GM21737 (cell line): Measurements from ENCODE around the gene KRT73.

Experiments
- ATAC-seq: cut with Tn5 transposase; IDR thresholded peaks from one replicate; pipeline ENCODE4 v1.9.1; 2021; ENCODE audit warnings: mild to moderate bottlenecking, moderate library complexity; ENCODE audit not compliant: unreplicated experiment

KRT73 gene

GRCh38 chr12:52618216-52618615, at the start of gene KRT73:
TSS of gene KRT73 (minus strand) at chr12:52618559. CDS start at chr12:52618524, 35 bp downstream.
- ATAC-seq, result no peak

GRCh38 chr12:52667931-52668330, 49.6 kb upstream of the KRT73 start:
- no peak for ATAC-seq

GRCh38 chr12:52667509-52667908, 49.1 kb upstream of the KRT73 start:
- no peak for ATAC-seq

- no peak for ATAC-seq
Measured at GRCh38 chr12:52666471-52666870, 48.1 kb upstream of the KRT73 start.

- ATAC-seq, result no peak
Measured at GRCh38 chr12:52663420-52663819, 45.1 kb upstream of the KRT73 start.

GRCh38 chr12:52662918-52663229, 44.5 kb upstream of the KRT73 start:
- ATAC-seq, result no peak

- ATAC-seq, result no peak
Measured at GRCh38 chr12:52662093-52662917, 43.9 kb upstream of the KRT73 start.

GRCh38 chr12:52661668-52662067, 43.3 kb upstream of the KRT73 start:
- ATAC-seq, result no peak

GRCh38 chr12:52660934-52661499, 42.7 kb upstream of the KRT73 start:
- ATAC-seq, result no peak

- ATAC-seq, result no peak
Measured at GRCh38 chr12:52659951-52660350, 41.6 kb upstream of the KRT73 start.

- no peak for ATAC-seq
Measured at GRCh38 chr12:52659395-52659794, 41.0 kb upstream of the KRT73 start.

- ATAC-seq, result no peak
Measured at GRCh38 chr12:52658196-52658595, 39.8 kb upstream of the KRT73 start.

- ATAC-seq, result no peak
Measured at GRCh38 chr12:52657250-52657902, 39.0 kb upstream of the KRT73 start.

GRCh38 chr12:52656616-52657015, 38.3 kb upstream of the KRT73 start:
- no peak for ATAC-seq

GRCh38 chr12:52655720-52656124, 37.4 kb upstream of the KRT73 start:
- ATAC-seq, result no peak

GRCh38 chr12:52655251-52655650, 36.9 kb upstream of the KRT73 start:
- no peak for ATAC-seq

GRCh38 chr12:52651726-52652261, 33.4 kb upstream of the KRT73 start, which contains the start of gene KRT2:
TSS of gene KRT2 (minus strand) at chr12:52652211. CDS start at chr12:52652142, 69 bp downstream.
- no peak for ATAC-seq

GRCh38 chr12:52650520-52651081, 32.2 kb upstream of the KRT73 start:
- ATAC-seq, result no peak

GRCh38 chr12:52649066-52649465, 30.7 kb upstream of the KRT73 start:
- no peak for ATAC-seq

- no peak for ATAC-seq
Measured at GRCh38 chr12:52648012-52648550, 29.7 kb upstream of the KRT73 start.

GRCh38 chr12:52647601-52648000, 29.2 kb upstream of the KRT73 start:
- no peak for ATAC-seq
